ENCODE results near the gene TMEM171.
A peak's percentile ranks its signal among the peaks of the same experiment; 100 is the strongest.

Gene TMEM171

GRCh38 chr5:73122875-73123810 lies 2.8 kb downstream of the TMEM171 start:
- DNase-seq (ENCODE audit: low read depth) = peak; percentile 42
- TF ChIP-seq POLR2A (IDR thresholded peaks at IDR 0.05; ENCODE audit: extremely low read depth, insufficient read length) = no peak
- no peak overlapping the region for H3K4me3 ChIP-seq (ENCODE audit: low read depth, low read length)

DNA sequence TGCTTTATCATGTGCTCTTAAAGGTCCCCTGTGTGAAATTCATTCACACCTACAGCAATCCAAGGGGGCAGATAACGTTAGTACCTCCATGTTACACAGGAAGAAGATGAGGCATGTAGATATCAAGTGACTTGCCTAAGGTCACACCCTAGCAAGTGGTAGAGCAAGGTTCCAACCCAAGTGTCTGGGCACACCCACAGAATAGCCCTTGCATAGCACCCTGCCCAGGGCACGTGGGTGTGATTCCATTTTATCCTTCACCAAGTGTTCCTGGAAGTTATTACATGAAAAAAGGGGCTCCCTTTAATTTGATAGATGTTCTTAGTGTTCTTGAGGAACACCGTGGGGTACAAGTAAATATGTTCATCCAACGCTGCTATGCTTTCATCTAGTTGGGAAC lies 4.9 kb downstream of the TMEM171 start:
- no peak for TF ChIP-seq CTCF (IDR thresholded peaks at IDR 0.05; ENCODE audit: low read depth, low read length)
- TF ChIP-seq MAX (IDR thresholded peaks at IDR 0.05; ENCODE audit: low read depth, low read length) = no peak
- no peak for TF ChIP-seq MYC (IDR thresholded peaks at IDR 0.05; ENCODE audit: low read depth, low read length)
- no peak for TF ChIP-seq POLR2A (IDR thresholded peaks at IDR 0.05; ENCODE audit: extremely low read depth, insufficient read length)
- no peak for DNase-seq (ENCODE audit: low read depth)

DNA sequence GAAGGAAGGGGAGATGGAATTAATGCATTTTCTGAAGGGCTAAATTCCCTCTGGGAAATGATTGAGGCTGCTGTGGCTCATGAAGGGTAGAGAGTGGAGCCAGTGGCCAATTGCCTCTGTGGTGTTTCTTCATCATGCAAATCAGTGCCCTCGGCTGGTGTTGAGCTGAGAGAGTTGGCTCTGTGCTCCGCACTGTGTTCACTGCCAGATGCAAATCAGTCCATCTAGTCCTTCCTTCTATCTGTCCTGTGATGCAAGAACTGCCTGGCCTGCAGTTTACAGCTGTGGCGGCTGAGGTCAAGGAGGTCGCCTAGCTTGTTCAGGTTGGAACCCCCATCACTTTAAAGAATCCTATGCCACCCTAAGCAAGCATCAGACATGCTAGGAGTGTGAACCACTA lies 6.0 kb downstream of the TMEM171 start:
- DNase-seq (ENCODE audit: low read depth) = no peak
- TF ChIP-seq CTCF (IDR thresholded peaks at IDR 0.05; ENCODE audit: low read depth, low read length) = no peak
- no peak for TF ChIP-seq POLR2A (IDR thresholded peaks at IDR 0.05; ENCODE audit: extremely low read depth, insufficient read length)
- TF ChIP-seq MAX (IDR thresholded peaks at IDR 0.05; ENCODE audit: low read depth, low read length) = no peak
- no peak for TF ChIP-seq MYC (IDR thresholded peaks at IDR 0.05; ENCODE audit: low read depth, low read length)
- no peak overlapping the region for H3K4me3 ChIP-seq (ENCODE audit: low read depth, low read length)

More for the DNA sequence above, 4.9 kb downstream of the TMEM171 start:
- H3K4me3 ChIP-seq (ENCODE audit: low read depth, low read length) = no peak overlapping the region

DNA sequence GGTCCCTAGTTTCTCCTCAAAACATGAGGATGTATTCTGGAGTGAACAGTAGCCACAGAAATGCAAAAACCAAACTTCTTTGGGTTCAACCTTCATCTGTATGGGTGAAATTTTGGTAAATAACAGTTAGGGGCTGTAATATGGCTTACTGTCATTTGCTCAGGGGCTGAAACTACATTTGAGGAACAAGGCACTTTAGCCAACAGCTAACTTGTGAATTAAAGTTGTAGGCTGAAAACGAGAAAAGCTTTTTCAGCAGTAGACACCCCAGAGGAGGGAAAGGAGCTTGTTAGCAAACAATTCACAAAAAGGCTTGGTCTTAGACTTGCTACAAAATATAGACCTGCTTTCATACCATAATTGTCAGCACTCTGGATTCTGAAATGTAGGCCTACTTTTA lies 6.6 kb downstream of the TMEM171 start:
- TF ChIP-seq MAX (IDR thresholded peaks at IDR 0.05; ENCODE audit: low read depth, low read length) (no peak), POLR2A (IDR thresholded peaks at IDR 0.05; ENCODE audit: extremely low read depth, insufficient read length) (no peak), MYC (IDR thresholded peaks at IDR 0.05; ENCODE audit: low read depth, low read length) (no peak), CTCF (IDR thresholded peaks at IDR 0.05; ENCODE audit: low read depth, low read length) (no peak)
- no peak for DNase-seq (ENCODE audit: low read depth)
- H3K4me3 ChIP-seq (ENCODE audit: low read depth, low read length) = no peak overlapping the region

GRCh38 chr5:73129143-73129542 lies 8.8 kb downstream of the TMEM171 start:
- DNase-seq (ENCODE audit: low read depth) = no peak
- no peak for TF ChIP-seq POLR2A (IDR thresholded peaks at IDR 0.05; ENCODE audit: extremely low read depth, insufficient read length)
- TF ChIP-seq MAX (IDR thresholded peaks at IDR 0.05; ENCODE audit: low read depth, low read length) = no peak
- TF ChIP-seq CTCF (IDR thresholded peaks at IDR 0.05; ENCODE audit: low read depth, low read length) = no peak
- no peak for TF ChIP-seq MYC (IDR thresholded peaks at IDR 0.05; ENCODE audit: low read depth, low read length)
- no peak overlapping the region for H3K4me3 ChIP-seq (ENCODE audit: low read depth, low read length)

DNA sequence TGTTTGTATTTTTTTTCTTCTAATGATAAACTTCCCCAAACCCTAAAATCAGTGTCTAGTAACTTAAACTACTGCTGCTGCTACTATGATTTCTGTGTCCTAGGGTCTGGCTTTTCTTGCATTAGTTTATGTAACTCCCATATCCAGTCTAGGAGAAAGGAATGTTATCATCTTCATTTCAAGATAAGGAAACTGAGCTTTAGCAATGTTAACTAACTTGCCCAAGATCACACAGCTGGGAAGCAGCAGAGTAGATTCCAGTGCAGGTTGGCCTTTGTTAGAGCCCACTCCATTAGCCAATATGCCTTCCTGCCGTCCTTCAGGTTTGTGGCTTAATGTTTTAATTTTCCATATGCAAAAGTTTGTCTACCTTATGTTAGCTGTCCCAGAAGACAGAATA lies 10.4 kb downstream of the TMEM171 start:
- no peak for TF ChIP-seq MAX (IDR thresholded peaks at IDR 0.05; ENCODE audit: low read depth, low read length)
- no peak for TF ChIP-seq POLR2A (IDR thresholded peaks at IDR 0.05; ENCODE audit: extremely low read depth, insufficient read length)
- no peak for TF ChIP-seq MYC (IDR thresholded peaks at IDR 0.05; ENCODE audit: low read depth, low read length)
- H3K4me3 ChIP-seq (ENCODE audit: low read depth, low read length) = no peak overlapping the region
- DNase-seq (ENCODE audit: low read depth) = no peak
